Smooth muscle cell (in vitro differentiated cells): ENCODE measurements around the gene CLDND1. TPM values are rescaled to one million over a fixed set of nuclear protein-coding genes. Genes with fewer than 3 reads are reported as not detected.

ENCODE experiments used
- DNase-seq: peaks from one replicate; lab custom pipeline; 2025; ENCODE audit not compliant: unreplicated experiment; lab: John Stamatoyannopoulos, UW
- H2AFZ ChIP-seq: fragments of 200-600 bp; sonication (generic); 2 replicates; pipeline ENCODE4 v1.6.0; 2016; ENCODE audit warnings: antibody characterized with exemption, low read depth, mild to moderate bottlenecking
- H3F3A ChIP-seq: fragments of 200-600 bp; sonication (generic); 2 replicates; pipeline ENCODE4 v1.6.0; 2017; ENCODE audit warnings: antibody characterized with exemption, low read depth
- H3K27ac ChIP-seq: fragments of 200-600 bp; sonication (generic); 2 replicates; pipeline ENCODE4 v1.5.1; 2016; ENCODE audit warnings: low read depth, mild to moderate bottlenecking
- H3K27me3 ChIP-seq: fragments of 200-600 bp; sonication (generic); 2 replicates; pipeline ENCODE4 v1.6.1; 2016; ENCODE audit warnings: low read depth, mild to moderate bottlenecking
- H3K36me3 ChIP-seq: fragments of 200-600 bp; sonication (generic); 2 replicates; pipeline ENCODE4 v1.5.1; 2016; ENCODE audit warnings: low read depth
- H3K4me1 ChIP-seq: fragments of 200-600 bp; sonication (generic); 2 replicates; pipeline ENCODE4 v1.5.1; 2016; ENCODE audit warnings: low read depth
- H3K4me2 ChIP-seq: fragments of 200-600 bp; sonication (generic); 2 replicates; pipeline ENCODE4 v1.6.0; 2016; ENCODE audit warnings: mild to moderate bottlenecking
- H3K4me3 ChIP-seq: fragments of 200-600 bp; sonication (generic); 2 replicates; pipeline ENCODE4 v1.5.1; 2016; ENCODE audit warnings: mild to moderate bottlenecking
- H3K79me2 ChIP-seq: fragments of 200-600 bp; sonication (generic); 2 replicates; pipeline ENCODE4 v1.6.0; 2016; ENCODE audit warnings: low read depth, mild to moderate bottlenecking
- H3K9ac ChIP-seq: fragments of 200-600 bp; sonication (generic); 2 replicates; pipeline ENCODE4 v1.6.0; 2016; ENCODE audit warnings: low read depth
- H3K9me3 ChIP-seq: fragments of 200-600 bp; sonication (generic); replicated peaks from 2 replicates; pipeline ENCODE4 v1.5.1; 2016; ENCODE audit warnings: low read depth
- H4K20me1 ChIP-seq: fragments of 200-600 bp; sonication (generic); 2 replicates; pipeline ENCODE4 v1.6.0; 2016; ENCODE audit warnings: low read depth
- CTCF ChIP-seq: fragments of 200-600 bp; sonication (generic); IDR thresholded peaks from 2 replicates; pipeline ENCODE4 v1.5.1; 2017; ENCODE audit warnings: borderline replicate concordance, mild to moderate bottlenecking, antibody characterized with exemption; ENCODE audit not compliant: insufficient read depth, poor library complexity, severe bottlenecking
- whole genome bisulfite sequencing: methylation state at CpG from one replicate; pipeline ENCODE4 v1.1.7; 2016; ENCODE audit warnings: low lambda C conversion rate; 5-methylcytosine and 5-hydroxymethylcytosine counted together
- polyA plus RNA-seq: library from polyadenylated mRNA; unstranded; fragments of >200 nt; fragmentation: Nextera tagmentation; extraction: Ambion mirVana; gene quantifications from 2 replicates; pipeline ENCODE4 v1.2.1, GENCODE V29; 2016
- total RNA-seq: library from RNA; depleted of rRNA; stranded (reverse); fragments of >200 nt; gene quantifications from 2 replicates; pipeline ENCODE4 v1.2.3, GENCODE V29; 2014

The CLDND1 gene
- total and polyA plus RNA-seq, 2 experiments from 2014 or later = 111 to 161 TPM

DNA sequence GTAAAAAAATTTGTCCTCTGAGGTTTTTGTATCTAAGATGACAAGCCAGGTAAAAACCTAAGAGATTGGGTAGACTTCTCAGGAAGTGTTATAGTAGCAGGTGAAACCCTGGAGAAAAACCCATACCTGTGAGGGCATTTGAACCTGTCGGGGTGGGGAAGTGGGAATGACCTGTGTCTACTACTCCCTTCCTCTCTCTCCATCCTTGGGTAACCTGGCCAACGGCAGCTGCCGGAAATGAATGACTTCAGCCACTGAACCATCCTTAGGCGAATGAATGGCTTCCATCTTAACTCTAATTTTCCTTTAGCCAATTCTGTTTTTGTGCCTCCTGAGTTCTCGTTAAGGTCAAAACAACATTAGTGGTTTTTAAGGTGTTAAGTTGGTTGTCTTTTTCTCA, 25.8 kb upstream of the CLDND1 start:
- no peak overlapping the region for H3K9ac ChIP-seq
- no peak for TF ChIP-seq CTCF
- no peak overlapping the region for H2AFZ ChIP-seq
- no peaks in the 10 kb centered on the region for H3K79me2 ChIP-seq
- no peak for DNase-seq
- no peak overlapping the region for H3K4me3 ChIP-seq
- no peak overlapping the region for H3K27ac ChIP-seq
- H4K20me1 ChIP-seq = no peaks in the 10 kb centered on the region
- H3F3A ChIP-seq = no peaks in the 10 kb centered on the region
- 86% methylated on average over 5 of the region's 5 CpGs for WGBS
- no peaks in the 10 kb centered on the region for H3K9me3 ChIP-seq
- H3K36me3 ChIP-seq = no peaks in the 10 kb centered on the region
- no peak overlapping the region for H3K4me2 ChIP-seq
- no peaks in the 10 kb centered on the region for H3K4me1 ChIP-seq
- no peaks in the 10 kb centered on the region for H3K27me3 ChIP-seq

DNA sequence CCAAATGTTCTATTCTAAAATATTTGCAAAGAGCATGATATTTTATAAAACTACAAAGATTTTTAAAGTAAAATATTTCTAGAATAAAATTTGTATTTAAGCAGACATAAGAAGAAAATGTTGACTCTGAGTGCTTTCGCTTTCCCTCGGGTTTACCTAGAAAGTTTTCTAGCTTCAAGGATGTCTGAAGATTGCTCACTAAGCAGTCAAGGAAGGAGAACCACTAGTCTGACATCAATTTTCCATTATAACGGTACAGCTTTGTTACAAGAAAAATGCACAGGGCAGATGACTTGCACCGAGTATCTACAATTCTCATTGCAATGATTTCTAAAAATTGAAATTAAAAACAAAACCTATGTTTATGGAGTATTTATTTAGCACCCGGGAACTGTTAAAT, 23.2 kb upstream of the CLDND1 start:
- no peaks in the 10 kb centered on the region for H3F3A ChIP-seq
- H3K36me3 ChIP-seq = no peaks in the 10 kb centered on the region
- 91% methylated on average over 5 of the region's 5 CpGs for WGBS
- H2AFZ ChIP-seq = no peak overlapping the region
- no peaks in the 10 kb centered on the region for H3K79me2 ChIP-seq
- no peak for DNase-seq
- H4K20me1 ChIP-seq = no peaks in the 10 kb centered on the region
- H3K4me1 ChIP-seq = no peaks in the 10 kb centered on the region
- no peaks in the 10 kb centered on the region for H3K27me3 ChIP-seq
- no peak overlapping the region for H3K4me2 ChIP-seq
- no peak for TF ChIP-seq CTCF
- no peak overlapping the region for H3K9ac ChIP-seq
- no peak overlapping the region for H3K4me3 ChIP-seq
- H3K9me3 ChIP-seq = no peaks in the 10 kb centered on the region
- H3K27ac ChIP-seq = no peak overlapping the region

DNA sequence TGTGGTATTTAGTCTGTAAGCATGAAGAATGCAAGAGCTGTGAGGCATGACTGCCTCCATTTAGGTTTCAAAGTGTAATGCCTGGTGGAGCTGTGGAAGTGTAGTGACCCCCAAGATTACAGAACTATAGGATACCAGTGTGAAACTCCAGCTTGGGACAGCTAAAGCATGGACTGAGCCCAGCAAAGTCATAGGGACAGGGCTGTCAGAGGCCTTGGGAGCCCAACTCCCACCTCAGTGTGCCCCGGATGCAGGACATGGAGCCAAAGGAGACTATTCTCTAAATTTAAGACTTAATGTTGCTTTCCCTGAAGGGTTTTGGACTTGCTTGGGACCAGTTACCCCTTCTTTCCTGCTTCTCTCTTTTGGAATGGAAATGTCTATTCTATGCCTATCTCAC, 19.9 kb upstream of the CLDND1 start:
- no peaks in the 10 kb centered on the region for H3F3A ChIP-seq
- WGBS = 100% methylated on average over 1 of the region's 1 CpG
- no peak for DNase-seq
- H3K27ac ChIP-seq = no peak overlapping the region
- H3K9me3 ChIP-seq = no peaks in the 10 kb centered on the region
- no peak for TF ChIP-seq CTCF
- H3K4me1 ChIP-seq = no peaks in the 10 kb centered on the region
- H3K4me3 ChIP-seq = no peak overlapping the region
- H3K4me2 ChIP-seq = no peak overlapping the region
- H3K36me3 ChIP-seq = no peaks in the 10 kb centered on the region
- no peak overlapping the region for H3K9ac ChIP-seq
- no peaks in the 10 kb centered on the region for H3K79me2 ChIP-seq
- no peak overlapping the region for H2AFZ ChIP-seq
- H3K27me3 ChIP-seq = no peaks in the 10 kb centered on the region
- H4K20me1 ChIP-seq = no peaks in the 10 kb centered on the region

GRCh38 chr3:98541695-98542094, 19.0 kb upstream of the CLDND1 start:
- Histone ChIP-seq H3F3A (no peaks in the 10 kb centered on the region), H3K9me3 (no peaks in the 10 kb centered on the region), H3K9ac (no peak overlapping the region), H3K27ac (no peak overlapping the region), H3K4me1 (no peaks in the 10 kb centered on the region), H3K27me3 (no peaks in the 10 kb centered on the region), H3K4me3 (no peak overlapping the region), H2AFZ (no peak overlapping the region), H4K20me1 (no peaks in the 10 kb centered on the region), H3K4me2 (no peak overlapping the region), H3K36me3 (no peaks in the 10 kb centered on the region), H3K79me2 (no peaks in the 10 kb centered on the region)
- WGBS = 95% methylated on average over 1 of the region's 1 CpG
- DNase-seq = no peak
- TF ChIP-seq CTCF = no peak
